ENCODE data around the gene SH3PXD2A.

The SH3PXD2A gene

GRCh38 chr10:103793429-103793828 lies 61.9 kb downstream of the SH3PXD2A start:
- Histone ChIP-seq H3K27me3 (no peaks in the 10 kb centered on the region), H3K9me3 (no peaks in the 10 kb centered on the region), H3K4me1 (ENCODE audit: control insufficient read depth in 1 of 2, insufficient read depth in 1 of 2, low read depth in 1 of 2, low read length in 1 of 2) (no peaks in the 10 kb centered on the region), H3K27ac (no peak overlapping the region), H3K4me3 (ENCODE audit: low read depth in 1 of 2, low read length in 1 of 2) (no peak overlapping the region), H3K36me3 (no peaks in the 10 kb centered on the region)
- no peak for TF ChIP-seq CTCF (IDR thresholded peaks at IDR 0.05)

GRCh38 chr10:103792547-103792946 lies 62.8 kb downstream of the SH3PXD2A start:
- no peak for TF ChIP-seq CTCF (IDR thresholded peaks at IDR 0.05)
- Histone ChIP-seq H3K36me3 (no peaks in the 10 kb centered on the region), H3K27ac (no peak overlapping the region), H3K9me3 (no peaks in the 10 kb centered on the region), H3K4me3 (ENCODE audit: low read depth in 1 of 2, low read length in 1 of 2) (no peak overlapping the region), H3K4me1 (ENCODE audit: control insufficient read depth in 1 of 2, insufficient read depth in 1 of 2, low read depth in 1 of 2, low read length in 1 of 2) (no peaks in the 10 kb centered on the region), H3K27me3 (no peaks in the 10 kb centered on the region)

GRCh38 chr10:103791858-103792257 lies 63.5 kb downstream of the SH3PXD2A start:
- no peaks in the 10 kb centered on the region for H3K4me1 ChIP-seq (ENCODE audit: control insufficient read depth in 1 of 2, insufficient read depth in 1 of 2, low read depth in 1 of 2, low read length in 1 of 2)
- no peak overlapping the region for H3K4me3 ChIP-seq (ENCODE audit: low read depth in 1 of 2, low read length in 1 of 2)
- H3K9me3 ChIP-seq = no peaks in the 10 kb centered on the region
- H3K27me3 ChIP-seq = no peaks in the 10 kb centered on the region
- TF ChIP-seq CTCF (IDR thresholded peaks at IDR 0.05) = no peak
- H3K36me3 ChIP-seq = no peaks in the 10 kb centered on the region
- H3K27ac ChIP-seq = no peak overlapping the region

GRCh38 chr10:103791291-103791690 lies 64.1 kb downstream of the SH3PXD2A start:
- TF ChIP-seq CTCF (IDR thresholded peaks at IDR 0.05) = no peak
- no peaks in the 10 kb centered on the region for H3K27me3 ChIP-seq
- no peak overlapping the region for H3K4me3 ChIP-seq (ENCODE audit: low read depth in 1 of 2, low read length in 1 of 2)
- H3K4me1 ChIP-seq (ENCODE audit: control insufficient read depth in 1 of 2, insufficient read depth in 1 of 2, low read depth in 1 of 2, low read length in 1 of 2) = no peaks in the 10 kb centered on the region
- no peaks in the 10 kb centered on the region for H3K9me3 ChIP-seq
- H3K36me3 ChIP-seq = no peaks in the 10 kb centered on the region
- no peak overlapping the region for H3K27ac ChIP-seq

- Histone ChIP-seq H3K36me3 (no peaks in the 10 kb centered on the region), H3K9me3 (no peaks in the 10 kb centered on the region), H3K4me1 (ENCODE audit: control insufficient read depth in 1 of 2, insufficient read depth in 1 of 2, low read depth in 1 of 2, low read length in 1 of 2) (no peaks in the 10 kb centered on the region), H3K27ac (no peak overlapping the region), H3K4me3 (ENCODE audit: low read depth in 1 of 2, low read length in 1 of 2) (no peak overlapping the region), H3K27me3 (no peaks in the 10 kb centered on the region)
- TF ChIP-seq CTCF (IDR thresholded peaks at IDR 0.05) = no peak
These were observed 64.8 kb downstream of the SH3PXD2A start for GRCh38 chr10:103790580-103790979.

GRCh38 chr10:103789771-103790201 lies 65.6 kb downstream of the SH3PXD2A start:
- Histone ChIP-seq H3K4me1 (ENCODE audit: control insufficient read depth in 1 of 2, insufficient read depth in 1 of 2, low read depth in 1 of 2, low read length in 1 of 2) (no peaks in the 10 kb centered on the region), H3K36me3 (no peaks in the 10 kb centered on the region), H3K27ac (no peak overlapping the region), H3K9me3 (no peaks in the 10 kb centered on the region), H3K4me3 (ENCODE audit: low read depth in 1 of 2, low read length in 1 of 2) (no peak overlapping the region), H3K27me3 (no peaks in the 10 kb centered on the region)
- TF ChIP-seq CTCF (IDR thresholded peaks at IDR 0.05) = no peak

All from neutrophil (primary cell).